Memory B cell (primary cell): ENCODE data around the gene GSE1.

ENCODE experiments used
- ATAC-seq: fragments of 150-1000 bp; cut with Tn5 transposase; 2 replicates; pipeline ENCODE4 v1.10.0; 2021; ENCODE audit warnings: low read depth, mild to moderate bottlenecking, moderate library complexity
- DNase-seq, 2 donors: peaks; one replicate each; pipeline ENCODE4 v3.0.0; 2022; ENCODE audit warnings: low spot score in 2 of 2
- H3K27ac Mint-ChIP-seq: one replicate; pipeline ENCODE4 v1.8.0; 2022; ENCODE audit warnings: mild to moderate bottlenecking, moderate library complexity, mixed read lengths
- H3K27me3 Mint-ChIP-seq: one replicate; pipeline ENCODE4 v1.8.0; 2022; ENCODE audit warnings: mixed read lengths
- H3K36me3 Mint-ChIP-seq: one replicate; pipeline ENCODE4 v1.8.0; 2022; ENCODE audit warnings: mild to moderate bottlenecking, mixed read lengths
- H3K4me1 Mint-ChIP-seq: one replicate; pipeline ENCODE4 v1.8.0; 2022; ENCODE audit warnings: mixed read lengths
- H3K4me3 Mint-ChIP-seq: one replicate; pipeline ENCODE4 v1.8.0; 2022; ENCODE audit warnings: mild to moderate bottlenecking, moderate library complexity, mixed read lengths
- H3K9me3 Mint-ChIP-seq: one replicate; pipeline ENCODE4 v1.8.0; 2022; ENCODE audit warnings: mixed read lengths

The GSE1 gene

GRCh38 chr16:85715169-85716021 lies 102.3 kb downstream of the GSE1 start:
- Mint-ChIP-seq H3K27me3 (no peaks in the 10 kb centered on the region), H3K9me3 (no peaks in the 10 kb centered on the region), H3K4me3 (no peak overlapping the region), H3K4me1 (peaks cover 15% of the 10 kb centered on the region), H3K36me3 (peaks cover 10% of the 10 kb centered on the region), H3K27ac (no peak overlapping the region)
- ATAC-seq: no peak
- no peak for DNase-seq

GRCh38 chr16:85716022-85716679 lies 103.0 kb downstream of the GSE1 start:
- DNase-seq: no peak
- no peak overlapping the region for H3K4me3 Mint-ChIP-seq
- no peaks in the 10 kb centered on the region for H3K9me3 Mint-ChIP-seq
- peaks cover 8% of the 10 kb centered on the region for H3K36me3 Mint-ChIP-seq
- H3K4me1 Mint-ChIP-seq: peaks cover 15% of the 10 kb centered on the region
- no peak for ATAC-seq
- no peaks in the 10 kb centered on the region for H3K27me3 Mint-ChIP-seq
- H3K27ac Mint-ChIP-seq: no peak overlapping the region

- Mint-ChIP-seq H3K4me3 (no peak overlapping the region), H3K27me3 (no peaks in the 10 kb centered on the region), H3K36me3 (peaks cover 8% of the 10 kb centered on the region), H3K27ac (no peak overlapping the region), H3K4me1 (peaks cover 15% of the 10 kb centered on the region), H3K9me3 (no peaks in the 10 kb centered on the region)
- DNase-seq (no peak), ATAC-seq (no peak)
These were observed 103.5 kb downstream of the GSE1 start for GRCh38 chr16:85716680-85717038.

GRCh38 chr16:85717393-85718152 lies 104.5 kb downstream of the GSE1 start:
- Mint-ChIP-seq H3K4me3 (no peak overlapping the region), H3K36me3 (peaks cover 2% of the 10 kb centered on the region), H3K27ac (peak overlapping the region; percentile 11), H3K9me3 (no peaks in the 10 kb centered on the region), H3K27me3 (no peaks in the 10 kb centered on the region), H3K4me1 (peaks cover 15% of the 10 kb centered on the region)
- DNase-seq: peak; percentile 64 to 65
- ATAC-seq: peak; percentile 55

GRCh38 chr16:85718153-85718477 lies 105.0 kb downstream of the GSE1 start:
- H3K4me1 Mint-ChIP-seq: peaks cover 15% of the 10 kb centered on the region
- no peaks in the 10 kb centered on the region for H3K27me3 Mint-ChIP-seq
- ATAC-seq: no peak
- H3K36me3 Mint-ChIP-seq: no peaks in the 10 kb centered on the region
- no peaks in the 10 kb centered on the region for H3K9me3 Mint-ChIP-seq
- no peak overlapping the region for H3K4me3 Mint-ChIP-seq
- peak overlapping the region; percentile 11 for H3K27ac Mint-ChIP-seq
- DNase-seq: no peak

GRCh38 chr16:85718682-85719081 lies 105.6 kb downstream of the GSE1 start:
- Mint-ChIP-seq H3K27ac (no peak overlapping the region), H3K4me3 (no peak overlapping the region), H3K9me3 (no peaks in the 10 kb centered on the region), H3K36me3 (no peaks in the 10 kb centered on the region), H3K4me1 (peaks cover 15% of the 10 kb centered on the region), H3K27me3 (no peaks in the 10 kb centered on the region)
- ATAC-seq: peak; percentile 72
- DNase-seq: peak; percentile 38 to 43

- Mint-ChIP-seq H3K4me1 (peaks cover 15% of the 10 kb centered on the region), H3K36me3 (no peaks in the 10 kb centered on the region), H3K27ac (no peak overlapping the region), H3K9me3 (no peaks in the 10 kb centered on the region), H3K27me3 (no peaks in the 10 kb centered on the region), H3K4me3 (no peak overlapping the region)
- no peak for DNase-seq
- ATAC-seq: no peak
These were observed 106.6 kb downstream of the GSE1 start for GRCh38 chr16:85719605-85720301.

GRCh38 chr16:85720302-85720637 lies 107.1 kb downstream of the GSE1 start:
- ATAC-seq (no peak), DNase-seq (no peak)
- Mint-ChIP-seq H3K4me3 (no peak overlapping the region), H3K27ac (no peak overlapping the region), H3K9me3 (no peaks in the 10 kb centered on the region), H3K36me3 (no peaks in the 10 kb centered on the region), H3K4me1 (peaks cover 15% of the 10 kb centered on the region), H3K27me3 (no peaks in the 10 kb centered on the region)

GRCh38 chr16:85722128-85722893 lies 109.2 kb downstream of the GSE1 start:
- no peak overlapping the region for H3K4me3 Mint-ChIP-seq
- ATAC-seq: no peak
- H3K27ac Mint-ChIP-seq: no peak overlapping the region
- no peaks in the 10 kb centered on the region for H3K27me3 Mint-ChIP-seq
- H3K4me1 Mint-ChIP-seq: peaks cover 9% of the 10 kb centered on the region
- peaks cover 9% of the 10 kb centered on the region for H3K36me3 Mint-ChIP-seq
- no peak for DNase-seq
- no peaks in the 10 kb centered on the region for H3K9me3 Mint-ChIP-seq

GRCh38 chr16:85724126-85724879 lies 111.2 kb downstream of the GSE1 start:
- no peaks in the 10 kb centered on the region for H3K27me3 Mint-ChIP-seq
- DNase-seq (no peak), ATAC-seq (no peak)
- H3K36me3 Mint-ChIP-seq: peaks cover 9% of the 10 kb centered on the region
- H3K4me1 Mint-ChIP-seq: peaks cover 3% of the 10 kb centered on the region
- no peak overlapping the region for H3K27ac Mint-ChIP-seq
- no peaks in the 10 kb centered on the region for H3K9me3 Mint-ChIP-seq
- no peak overlapping the region for H3K4me3 Mint-ChIP-seq

- H3K4me3 Mint-ChIP-seq: no peak overlapping the region
These were observed 111.8 kb downstream of the GSE1 start for GRCh38 chr16:85724936-85725335.

More at GRCh38 chr16:85724936-85725335, 111.8 kb downstream of the GSE1 start:
- Mint-ChIP-seq H3K36me3 (peaks cover 9% of the 10 kb centered on the region), H3K9me3 (no peaks in the 10 kb centered on the region), H3K27ac (no peak overlapping the region), H3K4me1 (peaks cover 7% of the 10 kb centered on the region), H3K27me3 (peaks cover 1% of the 10 kb centered on the region)
- ATAC-seq: no peak
- DNase-seq: no peak
